ENCODE results near the gene RPP25. TPM values are rescaled to one million over a fixed set of nuclear protein-coding genes. Genes with fewer than 3 reads are reported as not detected.
A peak's percentile ranks its signal among the peaks of the same experiment; 100 is the strongest.
"Not testable (repeated sequence)": the region's sequence is repeated elsewhere in the genome, so short reads cannot be mapped to it uniquely, and the experiment has no call there.

RPP25 gene
- polyA plus RNA-seq, 3 donors, result 2.0 to 2.5 (median 2.1) TPM

GRCh38 chr15:74963213-74963612 lies 6.6 kb upstream of the RPP25 start:
- DNase-seq (ENCODE audit: low read depth in 3 of 3, low spot score in 2 of 3), result no peak

GRCh38 chr15:74962671-74963070 lies 6.1 kb upstream of the RPP25 start:
- no peak for DNase-seq (ENCODE audit: low read depth in 3 of 3, low spot score in 2 of 3)

DNA sequence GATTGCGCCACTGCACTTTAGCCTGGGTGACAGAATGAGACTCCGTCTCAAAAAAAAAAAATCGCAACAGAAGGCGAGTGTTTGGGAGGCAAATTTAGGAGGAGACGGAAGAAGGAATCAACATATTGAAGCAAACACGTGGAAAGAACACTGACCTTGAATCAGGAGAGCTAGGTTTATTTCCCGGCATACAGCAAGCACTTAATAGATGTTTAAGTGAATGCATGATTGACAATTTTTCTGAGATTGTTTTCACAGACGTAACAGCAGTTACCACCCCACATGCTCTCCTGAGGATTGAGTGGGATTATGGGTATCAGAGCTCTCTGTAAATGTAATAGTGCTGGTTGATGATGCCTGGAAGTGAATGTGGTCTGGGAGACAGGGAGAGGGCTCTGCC lies 5.6 kb upstream of the RPP25 start:
- no peak for DNase-seq (ENCODE audit: low read depth in 3 of 3, low spot score in 2 of 3)

DNA sequence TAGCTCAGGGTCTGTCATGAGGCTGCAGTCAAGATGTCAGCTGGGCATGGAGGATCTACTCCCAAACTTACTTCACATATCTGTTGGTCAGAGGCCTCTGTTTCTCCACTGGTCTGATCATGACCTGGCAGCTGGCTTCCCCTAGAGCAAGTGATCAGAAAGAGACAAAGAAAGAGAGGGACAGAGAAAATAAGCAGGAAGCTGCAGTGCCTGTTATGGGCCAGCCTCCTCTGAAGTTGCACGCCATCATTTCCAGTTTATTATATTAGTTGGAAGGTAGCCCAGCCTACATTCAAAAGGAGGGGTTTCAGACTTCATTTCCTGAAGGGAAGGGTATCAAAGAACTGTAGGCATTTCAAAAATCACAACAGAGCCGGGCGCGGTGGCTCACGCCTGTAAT lies 5.0 kb upstream of the RPP25 start:
- no peak for DNase-seq (ENCODE audit: low read depth in 3 of 3, low spot score in 2 of 3)

- DNase-seq (ENCODE audit: low read depth in 3 of 3, low spot score in 2 of 3), result no peak
Measured at GRCh38 chr15:74960995-74961588, 4.5 kb upstream of the RPP25 start.

- DNase-seq (ENCODE audit: low read depth in 3 of 3, low spot score in 2 of 3), result no peak
Measured at GRCh38 chr15:74960286-74960685, 3.7 kb upstream of the RPP25 start.

DNA sequence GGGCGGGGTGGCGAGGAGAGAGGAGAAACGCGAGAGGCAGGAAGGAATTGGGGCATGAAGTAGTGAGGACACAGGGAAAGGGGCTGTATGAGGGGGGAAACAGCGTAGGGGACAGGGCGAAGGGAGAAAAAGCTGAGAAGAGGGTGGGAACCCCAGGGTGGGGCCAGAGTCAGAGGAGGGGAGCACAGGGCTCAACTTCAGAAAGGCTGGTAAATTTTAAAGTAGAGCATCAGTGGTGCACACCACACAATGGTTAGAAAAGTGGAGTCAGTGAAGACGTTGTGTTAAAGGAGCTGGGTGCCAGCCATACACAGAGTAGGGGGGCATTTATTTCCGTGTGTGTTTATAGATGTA lies 3.0 kb upstream of the RPP25 start:
- DNase-seq (ENCODE audit: low read depth in 3 of 3, low spot score in 2 of 3), result no peak

DNA sequence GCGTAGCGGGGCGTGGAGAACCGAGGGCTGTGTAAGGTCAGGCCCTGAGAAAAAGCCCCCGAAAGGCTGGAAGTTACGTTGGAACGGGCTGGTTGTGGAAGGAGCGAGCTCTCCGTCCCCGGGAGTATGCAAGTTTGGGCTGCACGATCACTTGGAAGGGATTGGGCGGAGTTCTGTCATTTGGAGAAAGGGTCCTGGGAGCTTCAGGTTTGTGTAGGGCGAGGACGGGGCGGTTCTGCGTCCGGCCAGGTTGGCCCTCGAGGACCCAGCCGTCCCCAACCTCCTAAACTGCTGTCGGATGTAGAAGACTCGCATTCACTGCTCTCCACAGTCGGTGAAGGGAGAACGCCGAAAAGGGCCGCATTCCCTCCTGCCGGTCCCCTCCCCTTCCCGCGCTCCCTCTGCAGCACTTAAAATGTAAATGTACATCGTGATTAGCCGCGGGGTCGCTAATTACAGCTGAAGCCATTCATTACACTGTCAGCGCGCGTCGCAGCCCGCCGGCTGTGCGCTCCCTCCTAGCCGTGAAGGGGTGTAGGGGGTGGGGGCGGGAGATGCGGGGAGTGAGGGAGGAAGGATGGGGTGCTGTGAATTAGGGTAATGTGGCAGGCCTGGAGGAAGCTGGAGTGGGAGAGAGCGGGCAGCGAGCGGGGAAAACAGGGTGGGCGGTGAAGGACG lies 2.5 kb upstream of the RPP25 start:
- no peak for DNase-seq (ENCODE audit: low read depth in 3 of 3, low spot score in 2 of 3)

DNA sequence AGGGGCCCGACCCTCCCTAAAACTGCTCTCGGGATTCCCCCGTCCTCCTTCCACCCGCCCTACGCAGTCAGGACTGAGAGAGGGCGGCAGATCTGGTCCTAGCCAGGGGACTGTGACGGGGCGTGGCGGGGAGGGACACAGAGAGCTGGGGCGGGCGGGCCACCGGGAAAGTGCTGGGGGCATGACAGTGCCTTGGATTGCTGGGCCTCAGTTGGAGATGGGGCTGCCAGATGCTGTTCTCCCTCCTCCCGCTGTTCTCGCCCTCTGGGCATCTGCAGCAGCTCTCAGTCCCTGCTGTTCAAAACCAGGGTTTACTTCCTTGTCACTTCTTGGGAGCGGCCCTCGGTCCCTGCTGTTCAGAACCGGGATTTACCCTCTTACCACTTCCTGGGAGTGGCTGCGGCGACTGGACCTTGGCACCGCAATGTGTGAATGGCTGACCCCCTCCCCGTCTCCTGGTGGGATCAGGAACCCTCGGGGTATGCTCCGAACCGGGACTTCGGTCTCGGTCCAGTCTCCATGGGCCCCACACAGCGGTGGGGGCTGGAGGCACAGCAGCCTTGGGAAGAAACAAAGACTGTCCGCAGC lies 1.8 kb upstream of the RPP25 start:
- DNase-seq (ENCODE audit: low read depth in 3 of 3, low spot score in 2 of 3), result no peak

DNA sequence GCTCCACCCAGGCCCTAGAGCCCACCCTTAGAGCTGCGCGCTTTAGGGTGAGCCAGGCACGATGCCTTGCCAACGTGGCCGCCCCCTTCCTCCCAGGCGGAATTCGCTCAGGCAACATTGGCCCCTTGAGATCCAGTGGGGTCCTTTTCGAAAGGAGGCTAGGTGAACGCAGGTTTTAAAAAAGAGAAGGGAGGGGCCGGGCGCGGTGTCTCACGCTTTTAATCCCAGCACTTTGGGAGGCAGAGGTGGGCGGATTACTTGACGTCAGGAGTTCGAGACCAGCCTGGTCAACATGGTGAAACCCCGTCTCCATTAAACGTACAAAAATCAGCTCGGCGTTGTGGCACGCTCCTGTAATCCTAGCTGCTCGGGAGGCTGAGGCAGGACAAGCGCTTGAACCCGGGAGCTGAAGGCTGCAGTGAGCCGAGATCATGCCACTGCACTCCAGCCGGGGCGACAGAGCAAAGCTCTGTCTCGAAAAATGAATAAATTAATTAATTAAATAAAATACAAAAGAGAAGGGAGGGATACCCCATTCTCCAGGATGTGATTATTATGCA lies 984 bp upstream of the RPP25 start:
- no peak for DNase-seq (ENCODE audit: low read depth in 3 of 3, low spot score in 2 of 3)

DNA sequence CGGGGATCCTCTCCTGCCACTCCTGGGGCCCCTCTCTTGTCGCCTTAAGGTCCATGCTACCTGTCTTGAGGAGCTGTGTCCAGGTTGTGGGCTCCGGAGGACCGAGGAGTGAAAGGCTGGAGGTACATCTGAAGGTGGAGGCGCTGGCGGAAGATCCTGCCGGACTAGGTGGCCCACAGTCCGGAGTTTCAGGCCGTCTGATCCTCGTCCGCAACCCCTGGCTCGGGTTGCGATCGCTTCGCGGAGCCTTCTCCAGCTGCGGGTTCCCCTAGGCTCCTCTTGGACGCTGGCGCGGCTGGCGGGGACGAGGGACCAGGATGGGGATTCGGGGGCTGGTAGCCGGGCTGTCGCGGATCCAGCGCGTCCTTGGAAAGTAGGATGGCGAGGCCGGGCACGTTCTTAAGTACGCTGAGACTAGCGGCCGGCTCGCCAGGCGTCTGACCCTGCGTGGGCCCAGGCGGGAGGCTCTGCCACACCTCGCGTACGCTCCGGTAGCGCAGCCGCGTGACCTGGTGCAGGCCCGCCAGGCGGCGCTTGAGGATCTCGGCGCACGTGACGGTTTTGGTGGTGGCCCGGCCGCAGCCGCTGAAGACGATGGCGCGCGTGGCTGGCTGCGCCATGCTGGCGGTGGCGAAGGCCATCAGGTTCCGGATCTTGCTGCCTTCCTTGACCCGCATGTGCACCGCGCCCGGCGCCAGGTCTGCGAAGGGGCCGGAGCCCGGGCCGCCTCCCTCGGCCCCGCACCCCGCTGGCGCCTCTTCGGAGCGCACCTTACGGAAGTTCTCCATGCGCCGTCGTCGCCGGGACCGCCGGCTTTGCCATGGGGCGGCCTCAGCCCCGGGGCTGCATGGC lies 550 bp downstream of the RPP25 start:
- DNase-seq (ENCODE audit: low read depth in 3 of 3, low spot score in 2 of 3), result no peak

DNA sequence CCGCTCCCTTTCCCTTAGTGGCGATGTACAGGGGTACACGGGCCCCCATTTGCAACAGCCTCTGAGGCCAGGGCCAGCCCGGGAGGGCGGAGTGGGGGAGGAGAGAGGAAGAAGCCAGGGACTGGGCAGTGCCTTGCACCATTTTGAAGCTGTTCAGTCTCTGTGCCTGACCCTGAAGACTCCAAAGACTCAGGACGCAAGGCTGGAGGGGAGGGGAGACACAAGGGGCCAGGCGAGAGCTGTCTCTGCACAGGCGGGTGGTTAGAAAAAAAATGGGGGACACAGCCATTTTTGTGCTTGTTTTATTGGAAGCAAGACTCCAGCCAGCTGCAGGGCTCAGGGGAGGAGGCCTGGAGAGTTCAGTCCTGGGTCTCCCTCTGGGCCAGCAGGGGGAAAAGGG lies 1.6 kb downstream of the RPP25 start:
- DNase-seq (ENCODE audit: low read depth in 3 of 3, low spot score in 2 of 3), result no peak

- DNase-seq (ENCODE audit: low read depth in 3 of 3, low spot score in 2 of 3), result no peak
Measured at GRCh38 chr15:74954515-74954914, 2.1 kb downstream of the RPP25 start.

- DNase-seq (ENCODE audit: low read depth in 3 of 3, low spot score in 2 of 3), result no peak
Measured at GRCh38 chr15:74951006-74951405, 5.6 kb downstream of the RPP25 start.

- DNase-seq (ENCODE audit: low read depth in 3 of 3, low spot score in 2 of 3), result peak in 1 of 3 donors; percentile 74
Measured at GRCh38 chr15:74950078-74950908, 6.3 kb downstream of the RPP25 start.

DNA sequence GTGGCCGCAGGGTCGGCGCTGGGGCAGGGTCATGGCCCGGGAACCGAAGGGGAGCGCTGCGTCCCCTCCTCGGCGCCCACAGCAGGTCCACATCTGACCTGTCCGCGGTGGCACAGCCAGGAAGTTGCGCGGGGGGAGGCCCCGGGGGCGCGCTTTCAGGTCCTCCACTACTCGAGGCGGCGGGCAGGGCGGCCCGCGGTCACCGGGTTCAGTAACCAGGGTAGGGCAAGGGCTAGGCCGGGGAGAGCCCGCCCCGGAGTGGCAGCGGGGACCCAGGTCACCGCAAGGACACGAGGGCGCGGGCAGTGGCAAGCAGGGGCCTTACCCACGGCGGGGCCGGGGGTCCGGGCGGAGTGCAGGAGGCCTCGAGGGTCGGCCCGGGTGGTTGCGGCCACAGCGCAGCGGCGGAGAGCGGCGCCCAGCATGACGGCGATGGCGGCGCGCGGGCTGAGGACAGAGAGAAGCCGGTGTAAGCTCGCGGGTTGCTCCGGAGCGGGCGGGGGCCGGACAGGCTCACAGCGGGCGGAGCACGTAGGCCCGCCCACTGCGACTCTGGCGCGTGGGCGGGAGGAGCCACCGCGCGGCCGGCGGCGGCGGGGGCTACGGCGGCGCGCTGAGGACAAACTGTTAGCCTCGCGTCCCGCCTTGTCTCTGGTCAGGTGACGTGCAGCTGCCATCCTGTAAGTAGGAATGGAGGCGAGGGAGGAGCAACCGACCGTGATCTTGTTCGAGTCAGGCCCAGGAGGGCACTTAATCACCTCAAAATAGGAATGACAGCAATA lies 18.8 kb downstream of the RPP25 start, which contains the start of gene COX5A:
TSS of gene COX5A (minus strand) at position 484 of the 782 bp plus-strand sequence. CDS start at position 425, 59 bp downstream.
- peak; percentile 85 to 91 (median 87) for DNase-seq (ENCODE audit: low read depth in 3 of 3, low spot score in 2 of 3)

GRCh38 chr15:74937272-74937589 lies 19.3 kb downstream of the RPP25 start:
- no peak for DNase-seq (ENCODE audit: low read depth in 3 of 3, low spot score in 2 of 3)

DNA sequence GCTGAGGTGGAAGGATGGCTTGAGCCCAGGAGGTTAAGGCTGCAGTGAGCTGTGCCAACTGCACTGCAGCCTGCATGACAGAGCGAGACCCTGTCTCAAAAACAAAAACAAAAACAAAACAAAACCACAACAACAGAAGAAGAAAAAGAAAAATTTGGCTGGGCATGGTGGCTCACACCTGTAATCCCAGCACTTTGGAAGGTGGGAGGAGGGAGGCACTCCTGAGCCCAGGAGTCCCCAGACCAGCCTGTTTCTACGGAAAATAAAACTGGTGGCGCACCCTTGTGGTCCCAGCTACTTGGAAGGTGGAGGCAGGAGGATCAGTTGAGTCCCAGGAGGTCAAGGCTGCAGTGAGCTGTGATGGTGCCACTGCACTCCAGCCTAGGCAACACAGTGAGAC lies 21.4 kb downstream of the RPP25 start:
- not testable (repeated sequence) for DNase-seq (ENCODE audit: low read depth in 3 of 3, low spot score in 2 of 3)

GRCh38 chr15:74933573-74933972 lies 23.0 kb downstream of the RPP25 start:
- DNase-seq (ENCODE audit: low read depth in 3 of 3, low spot score in 2 of 3), result no peak

All from right renal cortex interstitium (tissue), 3 donors.